Measurements from ENCODE around the gene HOXB9.

HOXB9 gene

GRCh38 chr17:48597528-48597777, 28.7 kb downstream of the HOXB9 start:
- no peak overlapping the region for H3K27ac ChIP-seq
- H3K9me3 ChIP-seq (ENCODE audit: severe bottlenecking): no peaks in the 10 kb centered on the region
- H3K4me3 ChIP-seq (ENCODE audit: low read depth, low read length): peak overlapping the region; percentile 40
- H3K36me3 ChIP-seq: no peaks in the 10 kb centered on the region
- no peak for TF ChIP-seq CTCF (IDR thresholded peaks at IDR 0.05; ENCODE audit: low read depth, low read length)
- H3K27me3 ChIP-seq (ENCODE audit: insufficient read depth, low read depth, severe bottlenecking): peaks cover 96% of the 10 kb centered on the region
- DNase-seq: no peak

GRCh38 chr17:48596735-48597527, 29.2 kb downstream of the HOXB9 start:
- peak overlapping the region; percentile 40; the same call in 1 of the 2 replicates for H3K4me3 ChIP-seq (ENCODE audit: low read depth, low read length)
- no peak for DNase-seq
- H3K36me3 ChIP-seq: no peaks in the 10 kb centered on the region
- peaks cover 96% of the 10 kb centered on the region for H3K27me3 ChIP-seq (ENCODE audit: insufficient read depth, low read depth, severe bottlenecking)
- TF ChIP-seq CTCF (IDR thresholded peaks at IDR 0.05; ENCODE audit: low read depth, low read length): no peak
- no peak overlapping the region for H3K27ac ChIP-seq
- H3K9me3 ChIP-seq (ENCODE audit: severe bottlenecking): no peaks in the 10 kb centered on the region

- Histone ChIP-seq H3K36me3 (no peaks in the 10 kb centered on the region), H3K27ac (no peak overlapping the region), H3K27me3 (ENCODE audit: insufficient read depth, low read depth, severe bottlenecking) (peaks cover 95% of the 10 kb centered on the region), H3K4me3 (ENCODE audit: low read depth, low read length) (no peak overlapping the region), H3K9me3 (ENCODE audit: severe bottlenecking) (no peaks in the 10 kb centered on the region)
- no peak for TF ChIP-seq CTCF (IDR thresholded peaks at IDR 0.05; ENCODE audit: low read depth, low read length)
- no peak for DNase-seq
Measured at GRCh38 chr17:48596000-48596734, 30.0 kb downstream of the HOXB9 start.

- Histone ChIP-seq H3K4me3 (ENCODE audit: low read depth, low read length) (no peak overlapping the region), H3K36me3 (no peaks in the 10 kb centered on the region), H3K27ac (no peak overlapping the region), H3K27me3 (ENCODE audit: insufficient read depth, low read depth, severe bottlenecking) (peaks cover 95% of the 10 kb centered on the region), H3K9me3 (ENCODE audit: severe bottlenecking) (no peaks in the 10 kb centered on the region)
- TF ChIP-seq CTCF (IDR thresholded peaks at IDR 0.05; ENCODE audit: low read depth, low read length): no peak
- DNase-seq: no peak
Measured at GRCh38 chr17:48595278-48595999, 30.7 kb downstream of the HOXB9 start.

GRCh38 chr17:48594538-48595277, 31.4 kb downstream of the HOXB9 start:
- Histone ChIP-seq H3K27ac (no peak overlapping the region), H3K36me3 (no peaks in the 10 kb centered on the region), H3K27me3 (ENCODE audit: insufficient read depth, low read depth, severe bottlenecking) (peaks cover 95% of the 10 kb centered on the region), H3K9me3 (ENCODE audit: severe bottlenecking) (no peaks in the 10 kb centered on the region), H3K4me3 (ENCODE audit: low read depth, low read length) (no peak overlapping the region)
- no peak for DNase-seq
- TF ChIP-seq CTCF (IDR thresholded peaks at IDR 0.05; ENCODE audit: low read depth, low read length): no peak
